K562 (cell line): Measurements from ENCODE around the gene ARHGEF17. TPM values are rescaled to one million over a fixed set of nuclear protein-coding genes. Genes with fewer than 3 reads are reported as not detected.

Experiments used
- ATAC-seq: fragments of 200-7000 bp; cut with Tn5 transposase; 3 replicates; pipeline ENCODE4 v1.9.1; 2020; ENCODE audit warnings: moderate library complexity
- BruUV-seq: library from RNA; stranded (reverse); fragments of 400-500 nt; replicated peaks from 2 replicates; lab custom pipeline; 2021; lab: Mats Ljungman, UMichigan
- CTCF ChIA-PET: fragments of 300-600 bp; formaldehyde crosslinking; extraction: SDS; loops from one replicate; lab custom pipeline; 2021; ENCODE audit warnings: low intra/inter-chr PET ratio; lab: Yijun Ruan, JAX
- POLR2A ChIA-PET: fragments of 300-600, 350-650 bp; sonication (Branson Sonifier 250); formaldehyde crosslinking; extraction: SDS; loops from one replicate; lab custom pipeline; 2021; ENCODE audit warnings: antibody characterized with exemption, inconsistent platforms; lab: Yijun Ruan, JAX
- DNase-seq, 4 experiments: peaks; one replicate each; pipeline versions ENCODE4 v3.0.0 to v3.0.0-alpha.2; 2011 to 2018; ENCODE audit warnings: low spot score in 3 of 4, mixed read lengths in 3 of 4; ENCODE audit errors: extremely low read depth in 1 of 4
- FAIRE-seq: peaks from 2 replicates; lab custom pipeline; 2011; peaks lifted over from hg19 to GRCh38; lab: Jason Lieb, UNC
- H2AFZ ChIP-seq: 2 replicates; pipeline ENCODE4 v1.6.0; 2011; ENCODE audit warnings: low read depth, low read length, control low read depth, inconsistent platforms
- H3K27ac ChIP-seq: fragments of 200-600 bp; 3 replicates; pipeline ENCODE4 v1.8.0; 2011; ENCODE audit warnings: low read depth, mild to moderate bottlenecking, control low read depth, inconsistent platforms, low read length, moderate library complexity, mixed read lengths; ENCODE audit errors: extremely low read depth
- H3K27me3 ChIP-seq, 2 experiments: fragments of 300-600 bp in 1 of 2; 2 replicates in 1 of 2; 3 replicates in 1 of 2; pipeline versions ENCODE4 v1.6.0 to v1.8.0; 2011; ENCODE audit warnings: inconsistent platforms in 2 of 2, low read length in 2 of 2, mild to moderate bottlenecking in 1 of 2, mixed read lengths in 1 of 2, moderate library complexity in 1 of 2; ENCODE audit not compliant: control insufficient read depth in 2 of 2, insufficient read depth in 2 of 2
- H3K36me3 ChIP-seq: fragments of 300-600 bp; 3 replicates; pipeline ENCODE4 v1.8.0; 2011; ENCODE audit warnings: mild to moderate bottlenecking, low read length, inconsistent platforms; ENCODE audit not compliant: control insufficient read depth, insufficient read depth
- H3K4me1 ChIP-seq, 2 experiments: fragments of 200-600 bp in 1 of 2; replicated peaks in 1 of 2; 2 replicates in 1 of 2; 3 replicates in 1 of 2; pipeline versions ENCODE4 v1.5.1 to v1.8.0; 2011; ENCODE audit warnings: inconsistent platforms in 2 of 2, low read length in 2 of 2, mild to moderate bottlenecking in 1 of 2, mixed read lengths in 1 of 2, moderate library complexity in 1 of 2; ENCODE audit not compliant: control insufficient read depth in 2 of 2, insufficient read depth in 2 of 2
- H3K4me2 ChIP-seq: 2 replicates; pipeline ENCODE4 v1.6.1; 2011; ENCODE audit warnings: low read length, control low read depth, inconsistent platforms, mixed read lengths; ENCODE audit not compliant: insufficient read depth
- H3K4me3 ChIP-seq: fragments of 200-600 bp; sonication (generic), shearing (Covaris generic); 2 replicates; pipeline ENCODE4 v1.5.1; 2016; ENCODE audit warnings: control low read depth, inconsistent platforms
- H3K79me2 ChIP-seq: fragments of 200-600 bp; 3 replicates; pipeline ENCODE4 v1.8.0; 2011; ENCODE audit warnings: low read length, inconsistent platforms; ENCODE audit not compliant: control insufficient read depth, insufficient read depth
- H3K9ac ChIP-seq, 2 experiments: 2 replicates each; pipeline versions ENCODE4 v1.6.0 to v1.6.1; 2011; ENCODE audit warnings: low read depth in 2 of 2, low read length in 2 of 2, control low read depth in 1 of 2, inconsistent platforms in 1 of 2, mild to moderate bottlenecking in 1 of 2, mixed read lengths in 1 of 2; ENCODE audit not compliant: insufficient read depth in 1 of 2
- H3K9me1 ChIP-seq: one replicate; pipeline ENCODE4 v1.6.0; 2011; ENCODE audit warnings: inconsistent platforms, mild to moderate bottlenecking, low read length, moderate library complexity; ENCODE audit not compliant: control insufficient read depth, insufficient read depth
- H3K9me3 ChIP-seq: replicated peaks from 2 replicates; pipeline ENCODE4 v1.5.1; 2011; ENCODE audit warnings: low read depth, low read length, inconsistent platforms; ENCODE audit not compliant: control insufficient read depth, insufficient read depth
- H4K20me1 ChIP-seq: replicated peaks from 2 replicates; pipeline ENCODE4 v1.6.1; 2011; ENCODE audit warnings: low read length, inconsistent platforms, mixed read lengths; ENCODE audit not compliant: control insufficient read depth, insufficient read depth
- CREM ChIP-seq: IDR thresholded peaks from 2 replicates; pipeline ENCODE4 v1.6.1; 2014; ENCODE audit warnings: antibody characterized with exemption, low read depth
- CTCF ChIP-seq, 3 experiments: IDR thresholded peaks in 2 of 3; conservative IDR thresholded peaks in 1 of 3; 2 replicates each; pipeline ENCODE4 v1.5.1; 2011 to 2012; ENCODE audit warnings: low read length in 3 of 3, mild to moderate bottlenecking in 3 of 3, control low read depth in 2 of 3, improper control_type of control experiment in 1 of 3, inconsistent platforms in 1 of 3, low read depth in 1 of 3, mixed read lengths in 1 of 3, moderate library complexity in 1 of 3; ENCODE audit not compliant: insufficient read depth in 2 of 3
- DEAF1 ChIP-seq: fragments of 450-650 bp; formaldehyde crosslinking; IDR thresholded peaks from 2 replicates; pipeline ENCODE4 v1.4.0; 2020; ENCODE audit warnings: mild to moderate bottlenecking, moderate library complexity
- MAX ChIP-seq: sonication (generic); formaldehyde crosslinking; IDR thresholded peaks from 2 replicates; pipeline ENCODE4 v1.9.0; 2022; ENCODE audit warnings: mild to moderate bottlenecking, missing genetic modification reagents
- MAZ ChIP-seq, 2 experiments: fragments of 450-650 bp in 1 of 2; sonication (generic) in 1 of 2; formaldehyde crosslinking; IDR thresholded peaks in 1 of 2; conservative IDR thresholded peaks in 1 of 2; 2 replicates each; pipeline versions ENCODE4 v1.4.0 to v1.5.0; 2020; ENCODE audit warnings: mild to moderate bottlenecking in 1 of 2, missing genetic modification reagents in 1 of 2
- MBD2 ChIP-seq: sonication (generic); IDR thresholded peaks from 2 replicates; pipeline ENCODE4 v1.6.1; 2016; ENCODE audit warnings: low read depth, borderline replicate concordance
- NRF1 ChIP-seq, 2 experiments: fragments of 450-650 bp; IDR thresholded peaks in 1 of 2; conservative IDR thresholded peaks in 1 of 2; 2 replicates each; pipeline ENCODE4 v1.6.1; 2014; ENCODE audit warnings: mild to moderate bottlenecking in 2 of 2
- POLR2G ChIP-seq: fragments of 200-400 bp; formaldehyde crosslinking; IDR thresholded peaks from 2 replicates; pipeline ENCODE4 v1.6.1; 2017; ENCODE audit warnings: low read depth, mild to moderate bottlenecking, antibody characterized with exemption, low read length, moderate library complexity
- RB1 ChIP-seq: fragments of 450-650 bp; IDR thresholded peaks from 2 replicates; pipeline ENCODE4 v1.6.1; 2017; ENCODE audit warnings: low read depth, mild to moderate bottlenecking
- VEZF1 ChIP-seq: fragments of 200-800 bp; sonication (Bioruptor generic); IDR thresholded peaks from 2 replicates; pipeline ENCODE4 v1.6.1; 2017; ENCODE audit warnings: missing genetic modification characterization, missing compliant biosample characterization
- XRCC5 ChIP-seq: fragments of 200-400 bp; formaldehyde crosslinking; IDR thresholded peaks from 2 replicates; pipeline ENCODE4 v1.6.1; 2017; ENCODE audit warnings: low read depth, mild to moderate bottlenecking, low read length
- ZNF263 ChIP-seq: sonication (generic); formaldehyde crosslinking; IDR thresholded peaks from 2 replicates; pipeline ENCODE4 v1.8.0; 2022; ENCODE audit warnings: mild to moderate bottlenecking, missing genetic modification reagents, borderline replicate concordance
- ZNF696 ChIP-seq: fragments of 250-450 bp; sonication (Bioruptor Pico); conservative IDR thresholded peaks from 2 replicates; pipeline ENCODE4 v1.4.0; 2020; ENCODE audit warnings: mild to moderate bottlenecking, moderate library complexity
- WGBS: fragments of 100-300 bp; shearing (Covaris generic); methylation state at CpG from one replicate; pipeline ENCODE4 v1.1.6; 2016; ENCODE audit warnings: low coverage, mixed read lengths; ENCODE audit not compliant: insufficient coverage; ENCODE audit errors: missing lambda C conversion rate; 5-methylcytosine and 5-hydroxymethylcytosine counted together
- in situ Hi-C: fragments of 300-500 bp; cut with MboI; formaldehyde crosslinking; loops from 4 replicates; pipeline ENCODE4 v1.15.0; 2018; ENCODE audit warnings: inconsistent platforms, mixed read lengths
- intact Hi-C: fragments of 100-400 bp; cut with micrococcal nuclease; formaldehyde crosslinking; loops from 2 replicates; pipeline ENCODE4 v1.14.2; 2022
- polyA plus RNA-seq, 8 experiments: library from polyadenylated mRNA; depleted of rRNA in 4 of 8; stranded (reverse) in 5 of 8; unstranded in 3 of 8; fragments of >200 nt; fragmentation: Nextera tagmentation in 2 of 8; fragmentation: Illumina TruSeq in 1 of 8; extraction: Ambion mirVana in 2 of 8; extraction: Trizol in 1 of 8; gene quantifications; 2 replicates each; pipeline versions ENCODE4 v1.2.1 to v1.2.3, GENCODE V29; 2011 to 2014; ENCODE audit warnings: inconsistent platforms in 1 of 8, missing spikeins in 1 of 8
- total RNA-seq, 7 experiments: library from RNA; depleted of rRNA in 6 of 7; stranded (reverse); fragments of >200 nt in 6 of 7; fragmentation: Illumina TruSeq in 2 of 7; extraction: Trizol in 2 of 7; gene quantifications; 2 replicates each; pipeline versions ENCODE4 v1.2.1 to v1.2.3, GENCODE V29; 2011 to 2021; ENCODE audit warnings: low replicate concordance in 1 of 7

ARHGEF17 gene
- total and polyA plus RNA-seq, 9 of the 15 experiments (the other 6 are each of a cell fraction or from before 2014, with no cell fraction given), result 0.04 to 0.68 (median 0.10) TPM; not detected in 2

GRCh38 chr11:73393479-73394415, 85.7 kb downstream of the ARHGEF17 start:
- Histone ChIP-seq H3K4me2 (no peak overlapping the region), H3K9me1 (peaks cover 6% of the 10 kb centered on the region), H3K4me1 (peaks cover 0 to 48% of the 10 kb centered on the region in 2 experiments; a peak in 3 of 5 replicates), H4K20me1 (peaks cover 18% of the 10 kb centered on the region; the same call in 1 of the 2 replicates), H2AFZ (no peak overlapping the region), H3K9ac (no peak overlapping the region; a peak in 1 of 4 replicates), H3K4me3 (no peak overlapping the region), H3K27me3 (no peaks in the 10 kb centered on the region), H3K36me3 (peaks cover 73% of the 10 kb centered on the region; the same call in 2 of the 3 replicates), H3K79me2 (no peaks in the 10 kb centered on the region; the same call in 1 of the 3 replicates), H3K27ac (peak overlapping the region; percentile 8; the same call in 2 of the 3 replicates), H3K9me3 (no peaks in the 10 kb centered on the region)
- ChIA-PET POLR2A (interaction anchor here (0.5 to 1.5 kb wide), 9 partner anchors 12 to 561 kb away, joined by 3 to 7 read pairs (median 4); no protein-coding TSS in a partner anchor), CTCF (interaction anchor here (0.7 to 4.0 kb wide), 6 partner anchors 18 to 268 kb away, joined by 3 to 51 read pairs (median 5); partner anchors contain the start of genes ARHGEF17 and RELT)
- DNase-seq, result peak; percentile 74 to 86 (median 81)
- in situ Hi-C loops, result loop anchor here (5.0 kb wide), 2 partner anchors 41 to 86 kb away; partner anchors contain the start of gene ARHGEF17
- intact Hi-C loops, result loop anchor here (1.0 to 2.0 kb wide), 2 partner anchors 17 to 42 kb away; partner anchors contain the start of gene RELT
- BruUV-seq, result no TSS peak
- peak; percentile 93 for ATAC-seq
- 74% methylated on average over 15 of the region's 16 CpGs for WGBS
- peak; percentile 88 for FAIRE-seq
- TF ChIP-seq ZNF263 (CRISPR knock-in tag) (peak; percentile 26; the same call in 1 of the 2 replicates), MAX (CRISPR knock-in tag) (peak; percentile 82), XRCC5 (peak; percentile 87), RB1 (0 out of 2 replicates have a peak, but pooled peaks have one; percentile 29), VEZF1 (CRISPR knock-in tag) (0 out of 2 replicates have a peak, but pooled peaks have one; percentile 16), CREM (0 out of 2 replicates have a peak, but pooled peaks have one; percentile 11), DEAF1 (CRISPR knock-in tag) (peak; percentile 88), MBD2 (no peak), CTCF (IDR thresholded peaks at IDR 0.05 in 2 of 3, conservative IDR thresholded peaks at IDR 0.05 in 1 of 3; ENCODE audit: insufficient read depth in 2 of 3, low read depth in 1 of 3, low read length in 3 of 3) (peak; percentile 86 to 94 (median 89)), ZNF696 (no peak), NRF1 (conservative IDR thresholded peaks at IDR 0.05 in 1 of 2, IDR thresholded peaks at IDR 0.05 in 1 of 2) (peak; percentile 35 to 36; a peak in 2 of 4 replicates), MAZ (CRISPR knock-in tag; conservative IDR thresholded peaks at IDR 0.05 in 1 of 2, IDR thresholded peaks at IDR 0.05 in 1 of 2) (0 out of 4 replicates have a peak, but pooled peaks of 1 of the 2 experiments have one; percentile 29), POLR2G (0 out of 2 replicates have a peak, but pooled peaks have one; percentile 22)
